GM11168 (cell line): ENCODE results near the gene UQCRH.
"Not testable (repeated sequence)": the region's sequence is repeated elsewhere in the genome, so short reads cannot be mapped to it uniquely, and the experiment has no call there.

Source experiments
- in situ Hi-C: fragments of 300-500 bp; cut with MboI; formaldehyde crosslinking; loops from one replicate; pipeline ENCODE4 v1.12.0; 2022; ENCODE audit warnings: low sequenced_read_pairs; ENCODE audit not compliant: unreplicated experiment

The UQCRH gene

GRCh38 chr1:46331786-46332540 lies 28.5 kb downstream of the UQCRH start:
- in situ Hi-C loops = not testable (repeated sequence)

GRCh38 chr1:46333300-46334029 lies 30.0 kb downstream of the UQCRH start:
- in situ Hi-C loops = no loop called here

GRCh38 chr1:46334030-46334384 lies 30.5 kb downstream of the UQCRH start:
- in situ Hi-C loops = no loop called here

GRCh38 chr1:46335081-46335480 lies 31.6 kb downstream of the UQCRH start:
- in situ Hi-C loops = no loop called here

- in situ Hi-C loops = not testable (repeated sequence)
These were observed 33.9 kb downstream of the UQCRH start for GRCh38 chr1:46337409-46337808.

- in situ Hi-C loops = no loop called here
These were observed 37.1 kb downstream of the UQCRH start, which contains the start of gene NSUN4 for GRCh38 chr1:46340404-46341221. NSUN4 (plus strand) TSS chr1:46340807; CDS start chr1:46340827, 20 bp downstream.

GRCh38 chr1:46341222-46342083 lies 38.0 kb downstream of the UQCRH start:
- in situ Hi-C loops = no loop called here

GRCh38 chr1:46342084-46342656 lies 38.7 kb downstream of the UQCRH start:
- in situ Hi-C loops = no loop called here

GRCh38 chr1:46342677-46343350 lies 39.3 kb downstream of the UQCRH start:
- in situ Hi-C loops = no loop called here

GRCh38 chr1:46343351-46343695 lies 39.8 kb downstream of the UQCRH start:
- in situ Hi-C loops = no loop called here

GRCh38 chr1:46343705-46344104 lies 40.2 kb downstream of the UQCRH start:
- in situ Hi-C loops = no loop called here

- in situ Hi-C loops = no loop called here
These were observed 41.0 kb downstream of the UQCRH start for GRCh38 chr1:46344481-46344880.

GRCh38 chr1:46345281-46345680 lies 41.8 kb downstream of the UQCRH start:
- in situ Hi-C loops = no loop called here

- in situ Hi-C loops = no loop called here
These were observed 48.9 kb downstream of the UQCRH start for GRCh38 chr1:46352363-46352762.

- in situ Hi-C loops = not testable (repeated sequence)
These were observed 52.4 kb downstream of the UQCRH start for GRCh38 chr1:46355920-46356319.

- in situ Hi-C loops = no loop called here
These were observed 58.7 kb downstream of the UQCRH start for GRCh38 chr1:46362158-46362557.

- in situ Hi-C loops = no loop called here
These were observed 59.6 kb downstream of the UQCRH start for GRCh38 chr1:46363121-46363520.

- in situ Hi-C loops = no loop called here
These were observed 61.1 kb downstream of the UQCRH start for GRCh38 chr1:46364612-46365011.

- in situ Hi-C loops = not testable (repeated sequence)
These were observed 62.3 kb downstream of the UQCRH start for GRCh38 chr1:46365796-46366195.
